ENCODE results near the gene LRBA.

The LRBA gene

DNA sequence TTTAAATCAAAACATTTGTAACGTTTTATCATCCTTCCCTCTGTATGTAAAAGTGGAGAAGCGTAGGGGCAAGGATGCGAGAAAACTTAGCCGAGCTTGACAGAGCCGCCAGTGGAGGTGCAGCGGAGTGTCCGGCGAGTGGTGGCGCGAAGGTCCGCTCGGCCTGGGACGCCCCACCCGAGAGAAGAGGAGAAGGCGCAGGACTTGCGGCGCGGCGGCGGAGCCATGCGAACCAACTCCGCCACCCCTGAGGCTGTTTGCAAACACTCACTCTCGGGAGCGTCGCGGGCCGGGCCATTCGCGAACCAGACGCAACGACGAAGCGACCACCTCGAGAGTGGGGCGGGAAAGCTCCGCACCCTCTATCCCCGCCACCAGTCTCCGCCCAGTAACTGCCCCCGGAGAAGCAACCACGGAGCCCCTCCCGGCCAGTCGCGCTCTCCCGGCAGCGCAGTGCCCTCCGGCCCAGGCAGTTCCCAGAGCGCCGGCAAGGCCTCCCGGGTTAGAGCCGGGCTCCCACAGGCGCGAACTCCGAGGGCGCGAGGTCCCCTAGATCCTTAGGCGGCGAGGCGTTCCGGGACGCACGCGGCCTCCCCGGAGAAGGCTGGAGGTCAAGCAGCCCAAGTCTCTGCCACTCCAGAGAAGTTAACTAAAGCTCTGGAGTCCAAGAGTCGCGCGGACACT is 435.4 kb downstream of the LRBA start:
- no peak overlapping the region for H2AFZ ChIP-seq (ENCODE audit: low read length)
- no peaks in the 10 kb centered on the region for H3K27me3 ChIP-seq (replicated peaks; ENCODE audit: insufficient read depth, low read length)
- H4K20me1 ChIP-seq (ENCODE audit: insufficient read depth, low read length) = no peaks in the 10 kb centered on the region
- no peak overlapping the region for H3K4me2 ChIP-seq (ENCODE audit: low read depth, low read length)
- no peak overlapping the region for H3K27ac ChIP-seq (ENCODE audit: low read length)
- no peak overlapping the region for H3K4me3 ChIP-seq (ENCODE audit: low read length)
- no peaks in the 10 kb centered on the region for H3K9me2 ChIP-seq (replicated peaks; ENCODE audit: insufficient read depth, low read length)
- H3K9me3 ChIP-seq (replicated peaks; ENCODE audit: insufficient read depth, low read length) = no peaks in the 10 kb centered on the region
- TF ChIP-seq, protein P1, sequence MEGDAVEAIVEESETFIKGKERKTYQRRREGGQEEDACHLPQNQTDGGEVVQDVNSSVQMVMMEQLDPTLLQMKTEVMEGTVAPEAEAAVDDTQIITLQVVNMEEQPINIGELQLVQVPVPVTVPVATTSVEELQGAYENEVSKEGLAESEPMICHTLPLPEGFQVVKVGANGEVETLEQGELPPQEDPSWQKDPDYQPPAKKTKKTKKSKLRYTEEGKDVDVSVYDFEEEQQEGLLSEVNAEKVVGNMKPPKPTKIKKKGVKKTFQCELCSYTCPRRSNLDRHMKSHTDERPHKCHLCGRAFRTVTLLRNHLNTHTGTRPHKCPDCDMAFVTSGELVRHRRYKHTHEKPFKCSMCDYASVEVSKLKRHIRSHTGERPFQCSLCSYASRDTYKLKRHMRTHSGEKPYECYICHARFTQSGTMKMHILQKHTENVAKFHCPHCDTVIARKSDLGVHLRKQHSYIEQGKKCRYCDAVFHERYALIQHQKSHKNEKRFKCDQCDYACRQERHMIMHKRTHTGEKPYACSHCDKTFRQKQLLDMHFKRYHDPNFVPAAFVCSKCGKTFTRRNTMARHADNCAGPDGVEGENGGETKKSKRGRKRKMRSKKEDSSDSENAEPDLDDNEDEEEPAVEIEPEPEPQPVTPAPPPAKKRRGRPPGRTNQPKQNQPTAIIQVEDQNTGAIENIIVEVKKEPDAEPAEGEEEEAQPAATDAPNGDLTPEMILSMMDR (IDR thresholded peaks at IDR 0.05; ENCODE audit: low read length) = no peak
- TF ChIP-seq EZH2 (optimal IDR thresholded peaks at IDR 0.05; ENCODE audit: low read depth, low read length) (no peak), EZH2phosphoT487 (IDR thresholded peaks at IDR 0.05; ENCODE audit: low read length) (no peak)
- no peak for DNase-seq
- no peaks in the 10 kb centered on the region for H3F3A ChIP-seq (ENCODE audit: insufficient read depth, low read length)
- H3K9ac ChIP-seq (ENCODE audit: low read length) = no peak overlapping the region
- no peaks in the 10 kb centered on the region for H3K4me1 ChIP-seq (ENCODE audit: low read length)
- H3K36me3 ChIP-seq (replicated peaks; ENCODE audit: insufficient read depth, low read length) = no peaks in the 10 kb centered on the region
- no peaks in the 10 kb centered on the region for H3K79me2 ChIP-seq (ENCODE audit: low read length)

DNA sequence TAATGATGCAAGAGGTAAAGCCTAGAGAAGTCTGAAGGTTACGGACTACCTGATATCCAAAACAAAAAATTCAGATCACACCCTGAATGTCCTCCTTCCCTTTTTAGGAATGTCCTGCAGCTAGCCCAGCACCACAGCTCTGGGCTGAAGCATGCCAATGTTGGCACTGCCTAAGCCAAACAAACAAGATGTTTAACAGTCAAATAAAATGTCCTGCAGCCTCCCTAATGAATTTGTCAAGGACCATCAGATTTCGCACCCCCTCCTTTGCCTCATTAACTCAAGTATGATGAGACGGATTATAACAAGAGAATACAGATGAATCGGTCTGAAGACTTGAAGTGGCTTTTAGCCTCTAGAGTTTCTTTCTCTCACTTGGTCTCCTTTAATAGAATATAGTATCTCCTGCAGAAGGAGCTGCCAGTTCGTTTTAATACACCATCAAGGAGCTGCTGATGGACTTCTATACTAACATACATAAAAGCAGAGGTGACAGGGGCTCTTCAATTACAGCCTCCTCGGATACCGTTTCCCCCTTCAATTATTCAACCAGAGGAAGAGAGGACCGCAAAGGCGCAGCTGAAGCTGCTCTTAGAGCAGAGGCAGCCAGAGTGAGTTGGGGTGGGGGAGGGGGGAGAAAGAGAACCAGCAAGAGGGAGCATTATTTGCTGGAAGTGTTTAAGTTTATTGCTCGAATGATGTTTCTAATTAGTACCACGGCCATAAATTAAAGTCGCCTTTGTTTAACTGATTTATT is 436.2 kb downstream of the LRBA start:
- DNase-seq = no peak
- H2AFZ ChIP-seq (ENCODE audit: low read length) = no peak overlapping the region
- no peak overlapping the region for H3K9ac ChIP-seq (ENCODE audit: low read length)
- no peak for TF ChIP-seq EZH2phosphoT487 (IDR thresholded peaks at IDR 0.05; ENCODE audit: low read length)
- TF ChIP-seq, protein P1 (IDR thresholded peaks at IDR 0.05; ENCODE audit: low read length) = no peak
- TF ChIP-seq EZH2 (optimal IDR thresholded peaks at IDR 0.05; ENCODE audit: low read depth, low read length) = no peak
- no peaks in the 10 kb centered on the region for H3K9me3 ChIP-seq (replicated peaks; ENCODE audit: insufficient read depth, low read length)
- H3K79me2 ChIP-seq (ENCODE audit: low read length) = no peaks in the 10 kb centered on the region
- H3K27ac ChIP-seq (ENCODE audit: low read length) = no peak overlapping the region
- H3K27me3 ChIP-seq (replicated peaks; ENCODE audit: insufficient read depth, low read length) = no peaks in the 10 kb centered on the region
- H3K4me2 ChIP-seq (ENCODE audit: low read depth, low read length) = no peak overlapping the region
- no peaks in the 10 kb centered on the region for H3K9me2 ChIP-seq (replicated peaks; ENCODE audit: insufficient read depth, low read length)
- no peaks in the 10 kb centered on the region for H3F3A ChIP-seq (ENCODE audit: insufficient read depth, low read length)
- H3K36me3 ChIP-seq (replicated peaks; ENCODE audit: insufficient read depth, low read length) = no peaks in the 10 kb centered on the region
- H4K20me1 ChIP-seq (ENCODE audit: insufficient read depth, low read length) = no peaks in the 10 kb centered on the region
- H3K4me1 ChIP-seq (ENCODE audit: low read length) = no peaks in the 10 kb centered on the region
- no peak overlapping the region for H3K4me3 ChIP-seq (ENCODE audit: low read length)

DNA sequence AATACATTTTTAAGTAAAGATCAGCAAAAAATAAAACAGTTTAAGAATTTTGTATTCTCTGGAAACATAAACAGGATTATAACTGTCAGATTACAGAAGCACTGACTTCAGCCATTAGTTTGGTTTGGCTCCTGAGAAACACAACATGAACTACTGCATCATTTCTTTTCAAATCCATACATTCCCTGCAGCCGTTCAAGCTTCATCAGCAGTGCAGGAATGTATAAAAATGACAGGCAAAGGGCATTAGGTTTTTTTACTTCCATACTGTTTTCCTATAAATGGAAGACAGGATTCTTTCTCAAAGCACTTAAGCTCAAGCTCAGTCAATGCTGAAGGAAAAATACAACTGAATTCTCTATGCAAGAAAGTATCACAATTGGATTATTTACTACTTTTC is 437.3 kb downstream of the LRBA start:
- H3K4me1 ChIP-seq (ENCODE audit: low read length) = no peaks in the 10 kb centered on the region
- no peaks in the 10 kb centered on the region for H3F3A ChIP-seq (ENCODE audit: insufficient read depth, low read length)
- no peak overlapping the region for H3K4me3 ChIP-seq (ENCODE audit: low read length)
- H3K27ac ChIP-seq (ENCODE audit: low read length) = no peak overlapping the region
- H2AFZ ChIP-seq (ENCODE audit: low read length) = no peak overlapping the region
- no peak overlapping the region for H3K9ac ChIP-seq (ENCODE audit: low read length)
- no peaks in the 10 kb centered on the region for H3K79me2 ChIP-seq (ENCODE audit: low read length)
- no peaks in the 10 kb centered on the region for H3K27me3 ChIP-seq (replicated peaks; ENCODE audit: insufficient read depth, low read length)
- H3K9me3 ChIP-seq (replicated peaks; ENCODE audit: insufficient read depth, low read length) = no peaks in the 10 kb centered on the region
- no peak for DNase-seq
- TF ChIP-seq EZH2phosphoT487 (IDR thresholded peaks at IDR 0.05; ENCODE audit: low read length) = no peak
- TF ChIP-seq, protein P1 (IDR thresholded peaks at IDR 0.05; ENCODE audit: low read length) = no peak
- TF ChIP-seq EZH2 (optimal IDR thresholded peaks at IDR 0.05; ENCODE audit: low read depth, low read length) = no peak
- H4K20me1 ChIP-seq (ENCODE audit: insufficient read depth, low read length) = no peaks in the 10 kb centered on the region
- H3K36me3 ChIP-seq (replicated peaks; ENCODE audit: insufficient read depth, low read length) = no peaks in the 10 kb centered on the region
- no peaks in the 10 kb centered on the region for H3K9me2 ChIP-seq (replicated peaks; ENCODE audit: insufficient read depth, low read length)
- no peak overlapping the region for H3K4me2 ChIP-seq (ENCODE audit: low read depth, low read length)

Measured in MM.1S (cell line).